HG03342 (cell line): ENCODE measurements around the gene OR2T4.

Experiments used
- ATAC-seq: cut with Tn5 transposase; IDR thresholded peaks from one replicate; pipeline ENCODE4 v1.9.1; 2021; ENCODE audit warnings: mild to moderate bottlenecking, moderate library complexity; ENCODE audit not compliant: unreplicated experiment

Gene OR2T4, protein sequence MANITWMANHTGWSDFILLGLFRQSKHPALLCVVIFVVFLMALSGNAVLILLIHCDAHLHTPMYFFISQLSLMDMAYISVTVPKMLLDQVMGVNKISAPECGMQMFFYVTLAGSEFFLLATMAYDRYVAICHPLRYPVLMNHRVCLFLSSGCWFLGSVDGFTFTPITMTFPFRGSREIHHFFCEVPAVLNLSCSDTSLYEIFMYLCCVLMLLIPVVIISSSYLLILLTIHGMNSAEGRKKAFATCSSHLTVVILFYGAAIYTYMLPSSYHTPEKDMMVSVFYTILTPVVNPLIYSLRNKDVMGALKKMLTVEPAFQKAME

DNA sequence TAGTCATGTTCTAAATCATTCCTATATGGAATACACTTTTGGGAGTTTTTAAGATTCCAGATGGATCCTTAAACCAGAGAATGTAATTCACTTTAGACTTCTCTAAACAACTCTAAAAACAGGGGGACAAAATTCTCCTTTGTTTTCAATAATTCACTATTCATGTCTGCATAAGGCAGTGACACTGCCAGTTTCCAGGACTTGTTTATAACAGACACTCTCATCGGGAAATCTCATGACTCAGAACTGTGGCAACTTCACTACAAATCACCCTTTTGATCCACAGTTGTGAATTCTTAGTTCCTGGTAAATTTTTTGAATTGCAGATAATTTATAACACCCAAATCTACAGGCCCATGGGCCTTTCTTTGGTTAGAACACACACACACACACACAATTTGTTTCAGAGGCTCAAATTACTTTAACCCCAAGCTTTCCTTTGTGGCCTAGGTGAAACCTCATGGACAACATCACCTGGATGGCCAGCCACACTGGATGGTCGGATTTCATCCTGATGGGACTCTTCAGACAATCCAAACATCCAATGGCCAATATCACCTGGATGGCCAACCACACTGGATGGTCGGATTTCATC is at the start of gene OR2T4:
Gene OR2T4, plus strand, starts transcription at position 545 of the 595 bp plus-strand sequence. Its CDS starts 0 bp downstream, at position 545.
- ATAC-seq = no peak

DNA sequence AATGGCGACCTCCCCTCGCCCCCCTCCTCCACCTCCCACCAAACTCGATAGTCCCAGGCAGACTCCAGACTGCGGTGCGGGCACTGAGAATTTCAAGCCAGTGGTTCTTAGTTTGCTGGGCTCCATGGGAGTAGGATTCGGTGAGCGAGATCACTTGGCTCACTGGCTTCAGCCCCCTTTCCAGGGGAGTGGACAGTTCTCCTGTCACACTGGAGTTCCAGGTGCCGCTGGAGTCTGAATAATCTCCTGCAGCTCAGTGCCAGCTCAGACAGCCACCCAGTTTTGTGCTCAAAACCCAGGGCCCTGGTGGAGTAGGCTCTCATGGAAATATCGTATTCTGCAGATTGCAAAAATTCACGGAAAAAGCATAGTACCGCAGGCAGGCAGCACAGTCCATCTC is 44.7 kb upstream of the OR2T4 start:
- ATAC-seq = no peak

DNA sequence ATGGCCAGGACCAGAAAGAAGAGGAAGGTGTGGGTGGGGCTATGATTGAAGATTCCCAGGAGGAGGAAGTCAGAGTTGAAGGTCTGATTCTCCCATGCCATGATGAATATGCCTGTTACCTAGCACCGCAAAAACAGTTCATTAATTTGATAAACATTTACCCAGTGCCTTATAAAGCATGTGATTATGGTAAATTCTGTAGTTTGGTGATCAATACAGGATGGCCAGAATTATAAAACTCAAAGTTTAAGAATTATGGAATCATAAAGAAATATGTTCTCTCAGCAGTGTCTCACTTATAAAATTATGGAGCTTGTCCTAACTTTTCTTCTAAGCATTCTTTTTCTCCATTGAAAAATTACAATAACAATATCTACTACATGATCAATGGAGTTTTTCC is 37.0 kb upstream of the OR2T4 start, which contains the start of gene OR2M7:
Gene OR2M7, minus strand, starts transcription at position 101 of the 400 bp plus-strand sequence. Its CDS starts 0 bp downstream, at position 101.
- ATAC-seq = no peak

DNA sequence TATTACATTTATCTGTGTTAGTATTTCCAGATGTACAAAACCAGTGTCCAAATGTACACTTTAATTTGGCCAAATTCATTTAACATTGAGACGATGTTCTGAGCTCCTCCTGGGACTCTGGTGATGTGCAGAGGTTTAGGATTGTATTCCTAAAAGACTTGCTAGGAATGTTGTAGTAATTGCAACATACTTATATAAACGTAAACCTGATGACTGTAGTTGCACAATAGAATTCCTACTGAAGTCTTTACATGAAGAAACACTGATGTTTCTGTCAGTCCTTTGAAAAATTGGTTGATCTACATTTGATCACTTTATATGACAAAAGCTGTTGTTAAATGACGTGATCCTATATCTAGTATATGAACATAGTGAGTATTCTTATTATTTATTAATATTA is 18.0 kb upstream of the OR2T4 start:
- no peak for ATAC-seq

DNA sequence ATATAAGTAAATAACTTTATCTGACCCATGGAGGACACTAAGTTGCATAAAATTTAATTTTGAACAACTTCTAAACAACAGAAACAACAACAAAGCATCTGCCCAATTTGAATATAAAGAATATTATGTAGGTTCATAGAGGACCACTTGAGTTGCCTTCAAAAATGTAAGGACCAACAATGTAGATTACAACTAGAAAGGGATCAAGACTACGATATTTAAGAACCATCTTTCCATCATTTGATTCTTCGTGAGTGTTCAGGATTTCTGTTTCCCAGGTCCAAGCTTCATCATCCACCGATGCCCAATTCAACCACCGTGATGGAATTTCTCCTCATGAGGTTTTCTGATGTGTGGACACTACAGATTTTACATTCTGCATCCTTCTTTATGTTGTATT is 13.0 kb upstream of the OR2T4 start, which contains the start of gene OR14C36:
Gene OR14C36, plus strand, starts transcription at position 301 of the 400 bp plus-strand sequence. Its CDS starts 0 bp downstream, at position 301.
- ATAC-seq = no peak

DNA sequence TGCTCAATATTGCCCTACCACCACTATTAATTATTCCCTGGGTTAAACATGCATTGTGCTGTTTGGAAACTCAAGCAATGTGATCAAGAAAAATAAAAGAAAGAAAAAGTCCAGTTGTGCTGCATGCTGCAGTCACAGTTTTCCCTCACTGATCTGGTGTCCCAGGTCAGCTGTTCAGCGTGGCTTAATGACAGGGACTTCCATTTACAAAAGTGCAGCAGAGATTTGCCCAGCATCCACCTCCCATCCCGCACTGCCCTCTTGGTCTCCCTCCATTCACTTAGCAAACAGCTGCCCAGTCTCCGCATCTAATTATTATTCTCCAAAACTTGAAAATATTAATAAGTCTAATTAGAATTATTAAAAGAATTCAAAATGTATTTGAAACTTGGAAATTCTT is 2.0 kb upstream of the OR2T4 start:
- ATAC-seq = no peak

DNA sequence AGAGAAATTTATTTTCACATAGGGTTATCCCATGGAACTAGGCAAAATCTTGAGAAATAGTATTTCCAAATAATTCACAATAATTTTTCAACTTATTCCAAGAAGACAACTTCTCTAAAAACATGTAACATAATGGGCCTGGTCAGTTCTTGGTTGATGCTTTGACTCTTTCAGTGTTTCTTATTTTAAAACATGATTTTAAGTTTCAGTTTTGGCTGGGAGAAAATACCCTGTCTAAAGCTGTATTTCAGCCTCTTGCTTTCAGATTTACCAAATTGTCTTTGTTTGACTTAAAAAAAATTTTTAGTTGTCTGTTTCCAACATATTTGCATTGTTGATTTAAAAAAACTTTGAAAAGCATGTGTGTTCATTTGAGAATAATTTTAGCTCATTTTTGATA is 5.1 kb downstream of the OR2T4 start:
- no peak for ATAC-seq

DNA sequence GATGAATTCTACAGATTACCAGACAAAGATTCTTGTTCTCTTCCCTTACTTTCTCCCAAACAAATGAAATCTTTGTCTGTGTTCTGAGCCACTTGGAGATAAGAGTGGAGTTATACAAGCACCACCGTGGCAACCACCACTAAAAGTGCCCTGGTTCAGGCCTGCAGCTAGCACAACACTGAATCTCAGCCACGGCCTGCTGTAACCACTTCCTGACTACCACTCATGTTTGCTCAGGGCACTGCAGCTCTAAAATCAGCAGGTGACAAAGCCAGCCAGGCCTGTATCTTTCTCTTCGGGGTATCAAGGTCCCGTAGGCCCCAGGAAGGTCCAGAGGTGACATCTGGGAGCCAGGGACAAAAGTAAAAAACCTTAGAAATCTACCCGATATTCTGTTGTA is 10.9 kb downstream of the OR2T4 start:
- no peak for ATAC-seq

DNA sequence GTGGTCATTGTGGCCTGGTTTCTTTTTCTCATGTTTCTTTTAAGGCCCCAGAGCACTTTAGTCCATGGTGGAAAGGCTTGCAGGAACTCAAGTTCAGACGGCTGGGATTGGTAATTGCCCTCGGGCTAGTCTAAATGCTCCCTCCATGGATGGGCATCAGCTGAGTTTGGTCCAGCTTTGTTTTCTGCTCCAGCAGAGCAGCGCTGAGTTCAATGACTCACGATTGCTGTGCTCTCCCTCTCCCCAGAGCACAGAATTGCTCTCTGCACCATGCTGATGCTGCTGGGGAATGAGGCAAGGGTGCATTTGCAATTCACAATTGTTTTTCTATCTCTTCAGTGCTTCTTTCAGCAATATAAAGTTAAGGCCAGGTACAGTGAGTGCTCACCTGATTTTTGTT is 12.3 kb downstream of the OR2T4 start:
- no peak for ATAC-seq

DNA sequence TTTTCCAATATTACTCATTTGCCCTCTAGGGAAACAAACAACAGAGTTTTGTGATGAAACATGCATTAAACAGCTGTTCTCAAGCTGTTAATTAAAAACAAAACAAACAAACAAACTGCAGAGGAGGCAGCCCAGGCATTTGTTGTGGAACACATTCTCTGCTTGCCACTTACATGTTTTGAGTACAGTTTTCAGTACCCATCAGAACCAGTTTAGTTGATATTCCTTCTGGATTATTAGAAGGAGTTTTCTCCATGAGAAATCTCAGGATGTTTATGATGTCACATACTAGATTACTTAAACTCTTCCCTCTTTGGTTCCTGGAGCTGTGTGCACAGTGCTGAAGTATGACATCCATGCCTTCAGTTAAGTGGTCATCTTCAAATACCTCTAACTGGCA is 14.0 kb downstream of the OR2T4 start, which contains the start of gene OR2T6:
Gene OR2T6, plus strand, starts transcription at position 301 of the 400 bp plus-strand sequence. CDS start 11,863 bp downstream, outside the sequence.
- ATAC-seq = no peak

DNA sequence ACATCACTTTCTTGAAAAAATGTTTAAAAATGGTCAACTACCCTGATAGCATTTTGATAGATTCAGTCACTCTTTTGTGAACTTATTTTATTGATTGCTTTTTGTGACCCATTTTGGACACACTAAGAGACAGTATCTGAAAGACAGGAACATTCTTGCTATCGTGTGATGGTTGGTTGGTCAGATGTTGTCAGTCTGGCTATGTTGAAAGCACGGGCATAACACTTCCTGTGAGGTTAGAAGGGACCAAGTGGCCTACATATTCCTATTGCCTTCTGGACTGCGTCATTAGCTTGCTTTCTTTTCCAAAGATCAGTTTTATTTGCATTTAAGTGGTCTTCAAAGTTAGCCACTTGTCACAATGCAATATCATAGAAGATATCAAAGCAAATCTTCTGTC is 15.5 kb downstream of the OR2T4 start:
- no peak for ATAC-seq

DNA sequence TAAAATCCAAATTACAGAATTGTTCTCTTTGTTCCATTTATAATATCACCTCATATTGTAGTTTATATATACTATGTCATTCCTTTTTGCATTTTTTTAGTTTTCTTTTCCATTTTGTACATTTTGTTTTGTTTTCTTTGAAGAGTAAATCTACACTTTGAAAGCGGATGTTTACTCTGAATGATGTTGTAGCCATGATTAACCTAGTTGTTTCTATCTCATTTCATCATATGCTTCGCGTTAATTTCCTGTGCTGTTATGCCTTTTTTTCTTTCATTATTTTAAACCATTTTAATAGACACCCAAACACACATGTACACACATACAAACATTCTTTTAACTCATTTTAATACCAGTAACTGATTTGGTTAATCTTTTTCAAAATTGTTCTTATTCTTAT is 19.4 kb downstream of the OR2T4 start:
- no peak for ATAC-seq

DNA sequence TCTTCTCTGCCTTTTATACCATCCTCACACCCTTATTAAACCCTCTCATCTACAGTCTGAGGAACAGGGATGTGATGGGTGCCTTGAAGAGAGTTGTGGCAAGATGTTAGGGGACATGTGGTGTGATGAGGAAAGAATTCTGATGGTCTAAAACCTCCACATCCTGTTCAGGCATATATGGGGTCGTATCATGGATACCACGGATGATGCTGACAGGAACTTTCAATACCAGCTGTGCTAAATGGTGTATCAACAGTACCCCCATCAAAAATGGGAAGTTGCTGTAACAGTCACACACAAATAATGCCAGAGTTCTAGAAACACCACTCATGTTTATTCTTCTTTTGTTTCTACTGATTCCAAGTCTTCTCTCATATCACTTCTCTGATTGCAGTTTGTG is 27.0 kb downstream of the OR2T4 start:
- ATAC-seq = no peak

DNA sequence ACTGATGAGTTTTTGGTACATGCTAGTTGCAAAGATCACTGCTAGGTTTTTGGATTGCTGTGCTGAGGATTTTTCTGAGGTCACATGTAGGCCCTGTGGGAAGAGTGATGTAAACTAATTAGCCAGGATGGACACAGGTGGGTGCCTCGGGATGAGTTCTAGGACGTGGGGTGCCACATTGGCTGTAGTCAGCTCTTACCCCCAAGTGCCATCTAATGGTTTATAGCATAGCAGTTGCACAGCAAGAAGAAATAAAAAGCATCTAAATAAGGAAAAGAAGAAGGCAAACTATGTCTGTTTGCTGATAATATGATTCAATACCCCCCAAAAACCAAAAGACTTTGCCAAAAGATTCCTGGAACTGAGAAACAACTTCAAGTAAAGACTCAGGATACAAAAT is 31.6 kb downstream of the OR2T4 start:
- ATAC-seq = no peak

DNA sequence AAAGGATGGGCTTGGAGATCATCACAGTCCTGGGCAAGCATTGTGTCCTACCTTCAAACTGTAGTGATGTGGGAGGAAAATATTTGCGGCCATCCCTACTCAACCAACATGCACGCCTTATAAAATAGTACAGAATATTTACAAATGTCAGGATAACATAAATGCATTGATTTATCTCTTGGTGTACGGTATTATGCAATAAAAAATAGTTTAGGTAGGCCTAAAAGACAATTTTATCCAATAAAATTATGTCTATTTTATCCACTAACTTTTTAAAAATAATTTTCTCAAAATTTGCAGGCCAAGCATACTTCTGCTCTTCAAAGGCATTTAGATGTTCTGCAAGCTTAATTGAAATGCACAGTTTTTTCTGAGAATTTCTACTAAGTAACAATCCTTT is 41.3 kb downstream of the OR2T4 start, which contains the start of gene OR2T1:
Gene OR2T1, plus strand, starts transcription at position 301 of the 400 bp plus-strand sequence. CDS start 3,100 bp downstream, outside the sequence.
- no peak for ATAC-seq

DNA sequence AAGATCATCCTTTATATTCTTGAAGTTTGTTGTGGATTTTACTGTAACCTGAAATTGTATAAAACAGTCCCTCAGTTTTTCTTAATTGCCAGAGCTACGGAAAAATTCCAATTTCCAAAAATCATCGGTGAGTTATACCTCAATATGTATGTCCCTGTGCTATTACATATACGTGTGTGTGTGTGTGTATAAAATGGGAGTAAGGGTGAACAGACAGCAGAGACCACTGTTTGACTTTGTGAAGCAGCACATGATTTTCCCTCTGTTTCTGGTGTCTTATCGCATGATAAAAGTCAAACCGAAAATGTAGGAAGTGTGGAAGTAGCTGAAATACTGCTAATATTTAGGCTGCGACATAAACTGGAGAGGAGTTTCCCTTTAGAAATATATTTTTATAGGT is 42.6 kb downstream of the OR2T4 start:
- ATAC-seq = no peak

DNA sequence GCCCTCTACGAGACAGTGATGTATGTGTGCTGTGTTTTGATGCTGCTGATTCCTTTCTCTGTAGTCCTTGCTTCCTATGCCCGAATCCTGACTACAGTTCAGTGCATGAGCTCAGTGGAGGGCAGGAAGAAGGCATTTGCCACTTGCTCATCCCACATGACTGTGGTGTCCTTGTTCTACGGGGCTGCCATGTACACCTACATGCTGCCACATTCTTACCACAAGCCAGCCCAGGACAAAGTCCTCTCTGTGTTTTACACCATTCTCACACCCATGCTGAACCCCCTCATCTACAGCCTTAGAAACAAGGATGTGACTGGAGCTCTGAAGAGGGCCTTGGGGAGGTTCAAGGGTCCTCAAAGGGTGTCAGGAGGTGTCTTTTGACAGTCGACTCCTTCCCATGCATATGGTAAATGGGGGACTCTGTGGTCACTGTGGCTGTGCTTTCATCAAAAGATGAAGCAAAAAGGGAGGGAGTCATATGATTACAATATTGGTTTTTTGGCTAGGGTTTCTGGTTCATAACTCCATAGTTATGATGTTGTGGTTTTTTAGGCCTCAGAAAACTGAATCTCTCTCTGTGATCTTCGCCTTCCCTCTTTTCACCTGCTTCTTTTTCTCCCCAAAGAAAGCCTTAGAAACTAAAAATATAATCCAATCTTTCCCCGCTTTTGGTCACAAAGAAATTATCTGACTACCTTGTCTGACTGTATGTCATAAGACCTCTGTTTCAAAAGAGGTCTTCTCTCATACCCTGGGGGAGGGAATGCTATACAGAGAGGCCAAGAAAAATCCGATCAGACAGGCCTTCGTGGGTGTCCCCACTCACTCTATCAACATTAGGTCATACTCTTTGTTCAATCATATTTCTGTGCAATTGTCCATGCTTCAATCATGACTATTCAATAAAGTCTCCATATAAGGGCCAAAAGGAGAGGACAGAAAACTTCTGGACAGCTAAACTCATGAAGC is 45.5 kb downstream of the OR2T4 start:
- no peak for ATAC-seq
